Body of pancreas (tissue), 4 donors: ENCODE results near the gene KCNK10. TPM values are rescaled to one million over a fixed set of nuclear protein-coding genes. Genes with fewer than 3 reads are reported as not detected.
A peak's percentile ranks its signal among the peaks of the same experiment; 100 is the strongest.

ENCODE experiments used
- ATAC-seq: fragments of 150-250 bp; one replicate; pipeline ENCODE4 v1.9.1; 2016
- DNase-seq, 4 donors: peaks; one replicate each; pipeline ENCODE4 v3.0.0-alpha.2; 2019
- H3K27ac ChIP-seq, 4 donors: fragments of 200-600 bp; sonication (generic); 1 replicate in 3 of 4; 2 replicates in 1 of 4; pipeline versions ENCODE4 v1.5.1 to v1.6.1; 2016 to 2019; ENCODE audit warnings: mild to moderate bottlenecking in 1 of 4, mixed read lengths in 1 of 4, moderate library complexity in 1 of 4
- H3K27me3 ChIP-seq, 2 donors: fragments of 200-600 bp; sonication (generic); one replicate each; pipeline ENCODE4 v1.6.0; 2016; ENCODE audit warnings: mild to moderate bottlenecking in 1 of 2
- H3K36me3 ChIP-seq, 2 donors: fragments of 200-600 bp; sonication (generic); replicated peaks in 1 of 2; 2 replicates each; pipeline ENCODE4 v1.5.1; 2016; ENCODE audit warnings: low read depth in 2 of 2; ENCODE audit not compliant: insufficient read depth in 1 of 2
- H3K4me1 ChIP-seq: fragments of 200-600 bp; sonication (generic); one replicate; pipeline ENCODE4 v1.6.0; 2016
- H3K4me3 ChIP-seq, 2 donors: fragments of 200-600 bp; sonication (generic); 1 replicate in 1 of 2; 2 replicates in 1 of 2; pipeline ENCODE4 v1.5.1; 2016 to 2019
- H3K9me3 ChIP-seq, 3 donors: fragments of 200-600 bp; sonication (generic); 1 replicate in 2 of 3; 2 replicates in 1 of 3; pipeline ENCODE4 v1.5.1; 2016
- CTCF ChIP-seq, 7 experiments: fragments of 450-650 bp in 4 of 7; fragments of 200-600 bp in 3 of 7; sonication (generic) in 3 of 7; IDR thresholded peaks; one replicate each; pipeline ENCODE4 v1.5.1; 2016 to 2019; ENCODE audit warnings: antibody characterized with exemption in 7 of 7
- POLR2A ChIP-seq, 3 donors: fragments of 450-650 bp; IDR thresholded peaks; one replicate each; pipeline ENCODE4 v1.6.1; 2016; ENCODE audit warnings: antibody characterized with exemption in 3 of 3, mild to moderate bottlenecking in 2 of 3
- WGBS, 2 donors: methylation state at CpG; one replicate each; pipeline ENCODE4 v1.1.5; 2017; 5-methylcytosine and 5-hydroxymethylcytosine counted together
- intact Hi-C: fragments of 100-400 bp; cut with DNase I; formaldehyde crosslinking; loops from one replicate; pipeline ENCODE4 v1.15.1; 2023
- total RNA-seq, 2 donors: library from RNA; depleted of rRNA; stranded (reverse); fragments of >200 nt; gene quantifications; one replicate each; pipeline ENCODE4 v1.1.0, GENCODE V29; 2016

The KCNK10 gene
- total RNA-seq, 2 donors from 2014 or later: 1.6 to 3.3 TPM

- Histone ChIP-seq H3K4me3 (no peak overlapping the region), H3K36me3 (no peaks in the 10 kb centered on the region), H3K27me3 (no peaks in the 10 kb centered on the region), H3K27ac (no peak overlapping the region), H3K9me3 (no peaks in the 10 kb centered on the region), H3K4me1 (peaks cover 10% of the 10 kb centered on the region)
- ATAC-seq (no peak), DNase-seq (no peak)
- WGBS, 2 donors: 64 to 68% methylated on average over 4 of the region's 4 CpGs
- intact Hi-C loops: no loop called here
- no peak for TF ChIP-seq CTCF (IDR thresholded peaks at IDR 0.05)
- TF ChIP-seq POLR2A (IDR thresholded peaks at IDR 0.05): no peak
Measured at GRCh38 chr14:88243946-88244345, 79.1 kb downstream of the KCNK10 start.

GRCh38 chr14:88242446-88242845, 80.6 kb downstream of the KCNK10 start:
- DNase-seq (no peak), ATAC-seq (no peak)
- intact Hi-C loops: no loop called here
- 90 to 95% methylated on average over 5 of the region's 5 CpGs for WGBS, 2 donors
- TF ChIP-seq CTCF (IDR thresholded peaks at IDR 0.05) (no peak), POLR2A (IDR thresholded peaks at IDR 0.05) (no peak)
- H3K4me1 ChIP-seq: no peaks in the 10 kb centered on the region
- H3K4me3 ChIP-seq: no peak overlapping the region
- no peaks in the 10 kb centered on the region for H3K27me3 ChIP-seq
- no peaks in the 10 kb centered on the region for H3K9me3 ChIP-seq
- H3K27ac ChIP-seq: no peak overlapping the region
- no peaks in the 10 kb centered on the region for H3K36me3 ChIP-seq

- TF ChIP-seq CTCF (IDR thresholded peaks at IDR 0.05) (no peak), POLR2A (IDR thresholded peaks at IDR 0.05) (no peak)
- WGBS, 2 donors: 88 to 89% methylated on average over 9 of the region's 9 CpGs
- ATAC-seq: no peak
Measured at GRCh38 chr14:88241810-88242209, 81.3 kb downstream of the KCNK10 start.

GRCh38 chr14:88234442-88234841, 88.6 kb downstream of the KCNK10 start:
- Histone ChIP-seq H3K27ac (no peak overlapping the region), H3K4me3 (no peak overlapping the region), H3K27me3 (no peaks in the 10 kb centered on the region), H3K36me3 (no peaks in the 10 kb centered on the region), H3K9me3 (no peaks in the 10 kb centered on the region), H3K4me1 (no peaks in the 10 kb centered on the region)
- ATAC-seq (no peak), DNase-seq (no peak)
- TF ChIP-seq POLR2A (IDR thresholded peaks at IDR 0.05) (no peak), CTCF (IDR thresholded peaks at IDR 0.05) (no peak)
- 74 to 77% methylated on average over 4 of the region's 4 CpGs for WGBS, 2 donors
- intact Hi-C loops: no loop called here

More at GRCh38 chr14:88241810-88242209, 81.3 kb downstream of the KCNK10 start:
- no peak for DNase-seq
- Histone ChIP-seq H3K9me3 (no peaks in the 10 kb centered on the region), H3K27ac (no peak overlapping the region), H3K4me3 (no peak overlapping the region), H3K36me3 (no peaks in the 10 kb centered on the region), H3K4me1 (no peaks in the 10 kb centered on the region), H3K27me3 (no peaks in the 10 kb centered on the region)
- intact Hi-C loops: no loop called here

- WGBS, 2 donors: 64 to 73% methylated on average over 5 of the region's 5 CpGs
- DNase-seq (no peak), ATAC-seq (no peak)
- Histone ChIP-seq H3K4me1 (no peaks in the 10 kb centered on the region), H3K27me3 (no peaks in the 10 kb centered on the region), H3K36me3 (no peaks in the 10 kb centered on the region), H3K9me3 (no peaks in the 10 kb centered on the region), H3K27ac (no peak overlapping the region), H3K4me3 (no peak overlapping the region)
- TF ChIP-seq CTCF (IDR thresholded peaks at IDR 0.05): peak in 1 of 7 experiments; percentile 9
- no peak for TF ChIP-seq POLR2A (IDR thresholded peaks at IDR 0.05)
- intact Hi-C loops: no loop called here
Measured at GRCh38 chr14:88233915-88234314, 89.2 kb downstream of the KCNK10 start.
